C4-2B (cell line): ENCODE data around the gene S1PR4.
"Not testable (repeated sequence)": the region's sequence is repeated elsewhere in the genome, so short reads cannot be mapped to it uniquely, and the experiment has no call there.

Source experiments
- H3K27ac ChIP-seq: fragments of 450-650 bp; 2 replicates; pipeline ENCODE4 v1.5.1; 2017
- ZFX ChIP-seq: fragments of 450-650 bp; IDR thresholded peaks from 2 replicates; pipeline ENCODE4 v1.6.1; 2017
- TF ChIP-seq, protein P1 (sequence below): fragments of 450-650 bp; conservative IDR thresholded peaks from 2 replicates; pipeline ENCODE4 v1.5.1; 2017; ENCODE audit warnings: mild to moderate bottlenecking

S1PR4 gene

DNA sequence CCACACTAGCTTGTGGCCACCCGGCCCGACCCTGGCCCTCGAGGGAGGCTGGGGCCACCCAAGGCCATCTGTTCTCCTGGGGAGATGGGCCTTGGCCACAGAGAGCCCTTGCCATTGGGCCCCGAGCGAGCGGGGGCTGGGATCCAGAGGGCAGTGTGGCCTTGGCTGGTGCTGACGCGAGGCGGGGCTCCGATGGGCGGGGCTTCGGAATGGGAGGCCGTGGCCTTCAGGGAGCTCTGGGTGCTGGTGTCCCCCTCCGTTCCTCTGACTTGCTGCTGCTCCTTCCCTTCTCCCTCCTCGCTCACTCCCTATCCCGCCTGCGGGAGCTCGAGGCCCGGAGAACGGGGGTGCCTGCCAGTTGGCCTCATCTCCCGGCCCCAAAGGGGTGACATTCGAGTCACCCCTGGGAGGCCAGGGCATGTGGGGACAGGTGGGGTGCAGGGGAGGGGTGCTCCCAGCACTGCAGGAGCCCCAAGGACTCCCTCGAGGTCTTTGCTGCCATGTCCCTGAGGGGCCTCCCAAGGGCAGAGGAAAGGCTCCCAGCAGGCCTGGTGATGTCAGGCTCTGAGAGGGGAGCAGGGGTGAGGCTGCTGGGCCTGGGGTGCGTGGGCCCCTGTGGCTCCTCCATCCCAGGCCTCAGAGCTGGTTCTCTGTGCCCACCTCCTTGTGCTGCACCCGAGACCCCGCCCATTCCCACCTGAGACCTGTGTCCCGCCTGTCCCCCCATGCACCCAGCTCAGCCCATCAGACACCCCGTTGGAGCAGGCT, 11.3 kb downstream of the S1PR4 start:
- TF ChIP-seq ZFX: no peak
- TF ChIP-seq, protein P1, sequence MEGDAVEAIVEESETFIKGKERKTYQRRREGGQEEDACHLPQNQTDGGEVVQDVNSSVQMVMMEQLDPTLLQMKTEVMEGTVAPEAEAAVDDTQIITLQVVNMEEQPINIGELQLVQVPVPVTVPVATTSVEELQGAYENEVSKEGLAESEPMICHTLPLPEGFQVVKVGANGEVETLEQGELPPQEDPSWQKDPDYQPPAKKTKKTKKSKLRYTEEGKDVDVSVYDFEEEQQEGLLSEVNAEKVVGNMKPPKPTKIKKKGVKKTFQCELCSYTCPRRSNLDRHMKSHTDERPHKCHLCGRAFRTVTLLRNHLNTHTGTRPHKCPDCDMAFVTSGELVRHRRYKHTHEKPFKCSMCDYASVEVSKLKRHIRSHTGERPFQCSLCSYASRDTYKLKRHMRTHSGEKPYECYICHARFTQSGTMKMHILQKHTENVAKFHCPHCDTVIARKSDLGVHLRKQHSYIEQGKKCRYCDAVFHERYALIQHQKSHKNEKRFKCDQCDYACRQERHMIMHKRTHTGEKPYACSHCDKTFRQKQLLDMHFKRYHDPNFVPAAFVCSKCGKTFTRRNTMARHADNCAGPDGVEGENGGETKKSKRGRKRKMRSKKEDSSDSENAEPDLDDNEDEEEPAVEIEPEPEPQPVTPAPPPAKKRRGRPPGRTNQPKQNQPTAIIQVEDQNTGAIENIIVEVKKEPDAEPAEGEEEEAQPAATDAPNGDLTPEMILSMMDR: no peak
- no peak overlapping the region for H3K27ac ChIP-seq

DNA sequence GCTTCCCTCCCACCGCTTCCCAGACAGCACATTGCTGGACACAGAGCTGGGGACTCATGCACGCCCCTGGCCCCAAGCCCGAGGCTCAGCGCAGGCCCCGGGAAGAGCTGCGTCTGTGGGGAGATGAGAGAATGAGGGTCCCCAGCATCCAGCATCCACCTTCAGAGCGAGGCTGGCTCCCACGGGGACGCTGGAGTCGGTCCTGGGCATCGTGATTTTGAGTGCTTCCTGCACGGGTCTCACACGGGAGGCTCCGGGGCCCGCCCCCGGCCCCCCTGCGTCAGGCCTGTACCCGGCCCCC, 11.9 kb downstream of the S1PR4 start:
- H3K27ac ChIP-seq: no peak overlapping the region

DNA sequence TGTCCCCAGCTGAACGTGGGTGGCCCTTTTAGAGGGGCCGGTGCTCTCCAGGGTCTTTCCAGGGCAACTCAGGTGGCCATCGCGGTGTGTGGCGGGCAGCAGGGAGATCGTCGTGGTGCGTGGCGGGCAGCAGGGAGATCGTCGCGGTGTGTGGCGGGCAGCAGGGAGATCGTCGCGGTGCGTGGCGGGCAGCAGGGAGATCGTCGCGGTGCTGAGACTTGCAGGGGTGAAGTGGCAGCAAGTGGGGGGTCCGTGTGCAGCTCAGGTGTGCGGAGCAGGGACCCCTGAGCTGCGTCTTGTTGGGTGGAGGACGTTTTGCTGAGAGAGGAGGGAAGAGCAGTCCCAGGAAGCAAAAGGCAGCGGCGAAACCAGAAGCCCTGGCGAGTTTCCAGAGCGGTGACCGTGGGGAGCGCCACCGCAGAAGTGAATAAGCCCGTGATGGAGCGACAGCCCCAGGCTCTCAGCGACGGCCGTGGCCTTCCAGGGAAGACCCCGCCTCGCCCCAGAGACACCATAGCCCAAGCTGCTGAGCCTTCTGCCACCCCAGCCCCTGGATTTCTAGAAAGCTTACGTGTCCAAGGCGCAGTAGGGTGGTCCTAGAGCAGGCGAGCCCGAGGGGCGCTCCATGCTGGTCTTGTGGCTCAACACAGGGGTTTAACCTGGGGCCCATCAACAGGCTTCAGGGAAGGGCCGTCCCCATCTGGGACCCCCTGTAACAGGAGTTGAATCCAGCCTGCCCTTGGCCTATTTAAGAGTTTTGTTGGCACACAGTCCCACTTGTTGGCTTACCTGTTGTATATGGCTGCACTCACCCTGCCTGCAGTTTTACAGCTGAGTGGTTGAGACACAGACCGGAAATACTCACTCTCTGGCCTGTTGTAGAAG, 12.6 kb downstream of the S1PR4 start:
- no peak for TF ChIP-seq ZFX
- TF ChIP-seq, protein P1: no peak
- H3K27ac ChIP-seq: no peak overlapping the region

More for the DNA sequence above, 11.9 kb downstream of the S1PR4 start:
- TF ChIP-seq, protein P1: no peak
- TF ChIP-seq ZFX: no peak

DNA sequence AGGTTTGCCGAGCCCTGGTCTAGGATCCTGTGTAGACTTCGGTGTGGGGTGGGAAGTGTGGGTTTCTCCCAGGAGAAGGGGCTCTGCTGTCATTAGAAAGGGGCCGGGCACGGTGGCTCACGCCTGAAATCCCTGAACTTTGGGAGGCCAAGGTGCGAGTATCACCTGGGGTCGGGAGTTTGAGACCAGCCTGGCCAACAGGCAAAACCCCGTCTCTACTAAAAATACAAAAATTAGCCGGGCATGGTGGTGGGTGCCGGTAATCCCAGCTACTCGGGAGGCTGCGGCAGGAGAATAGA, 13.2 kb downstream of the S1PR4 start:
- H3K27ac ChIP-seq: not testable (repeated sequence)

DNA sequence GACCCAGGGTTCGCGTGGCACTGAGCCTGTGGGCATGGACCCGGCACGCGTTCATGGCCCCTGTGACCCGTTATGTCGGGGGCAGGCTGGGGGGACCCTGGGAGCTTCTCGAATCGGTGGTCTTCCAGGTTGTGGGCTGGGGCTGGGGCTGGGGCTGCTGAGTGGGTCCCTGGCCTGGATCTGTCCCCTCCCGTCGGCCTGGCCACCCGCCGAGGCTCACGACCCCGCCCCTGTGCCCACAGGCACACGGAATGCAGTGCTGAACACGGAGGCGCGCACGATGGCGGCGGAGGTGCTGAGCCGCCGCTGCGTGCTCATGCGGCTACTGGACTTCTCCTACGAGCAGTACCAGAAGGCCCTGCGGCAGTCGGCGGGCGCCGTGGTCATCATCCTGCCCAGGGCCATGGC, 13.7 kb downstream of the S1PR4 start:
- TF ChIP-seq, protein P1: no peak
- TF ChIP-seq ZFX: no peak
- no peak overlapping the region for H3K27ac ChIP-seq

DNA sequence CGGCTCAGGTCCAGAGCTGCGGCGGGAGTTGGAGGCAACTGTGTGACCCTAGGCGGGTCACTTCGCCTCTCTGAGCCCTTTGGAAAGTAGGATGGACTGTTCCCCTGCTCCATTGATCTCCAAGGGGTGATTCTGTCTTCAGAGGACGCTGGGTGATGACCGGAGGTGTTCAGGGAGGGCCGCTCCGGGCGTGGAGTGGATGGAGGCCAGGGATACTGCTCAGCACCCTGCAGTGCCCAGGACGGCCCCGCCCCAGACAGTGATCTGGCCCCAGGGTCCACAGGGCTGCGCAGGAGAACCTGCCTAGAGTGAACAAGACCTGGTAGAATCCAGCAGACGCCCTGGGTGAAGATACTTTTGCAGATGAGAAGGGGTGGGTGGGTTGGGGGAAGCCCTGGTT, 14.1 kb downstream of the S1PR4 start:
- no peak overlapping the region for H3K27ac ChIP-seq
- TF ChIP-seq ZFX: no peak
- TF ChIP-seq, protein P1: no peak

DNA sequence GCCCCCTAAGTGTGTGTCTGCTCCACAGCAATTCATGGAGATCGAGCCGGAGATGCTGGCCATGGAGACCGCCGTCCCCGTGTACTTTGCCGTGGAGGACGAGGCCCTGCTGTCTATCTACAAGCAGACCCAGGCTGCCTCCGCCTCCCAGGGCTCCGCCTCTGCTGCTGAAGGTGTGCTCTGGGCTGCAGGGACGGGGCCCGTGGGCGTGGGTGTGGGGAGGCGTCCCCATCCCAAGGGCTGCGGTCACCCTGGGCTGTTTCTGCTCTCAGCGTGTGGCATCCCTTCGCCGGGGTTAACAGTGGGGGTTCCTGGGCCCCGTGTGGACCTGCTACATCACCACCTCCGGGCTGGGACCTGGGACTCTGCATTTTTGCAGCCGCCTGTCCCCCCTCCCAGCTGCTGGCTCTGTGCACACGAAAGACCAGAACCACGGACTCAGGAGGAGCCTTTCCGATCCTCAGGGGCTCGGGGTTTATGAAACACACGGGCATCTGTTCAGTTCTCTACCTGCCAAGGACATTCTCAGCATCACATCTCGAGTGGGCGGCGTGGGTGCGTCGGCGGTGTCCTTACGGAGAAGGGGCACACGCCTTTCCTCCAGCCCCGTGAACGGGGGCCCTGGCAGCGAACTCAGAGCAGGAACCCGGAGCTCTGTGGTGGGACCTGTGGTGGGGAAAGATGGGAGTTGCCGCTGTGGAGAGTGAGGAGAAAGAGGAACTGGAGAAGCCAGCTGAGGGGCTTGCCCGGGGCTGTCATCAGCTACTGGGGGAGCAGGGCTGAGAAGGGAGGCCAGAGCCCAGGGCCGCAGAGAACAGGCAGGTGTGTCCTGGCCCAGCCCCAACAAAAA, 14.9 kb downstream of the S1PR4 start:
- H3K27ac ChIP-seq: no peak overlapping the region
- TF ChIP-seq, protein P1: no peak
- TF ChIP-seq ZFX: no peak
